Thoracic aorta (tissue), 2 donors: ENCODE data around the gene KCNA4. TPM values are rescaled to one million over a fixed set of nuclear protein-coding genes. Genes with fewer than 3 reads are reported as not detected.
A peak's percentile ranks its signal among the peaks of the same experiment; 100 is the strongest.

Experiments used
- ATAC-seq: fragments of 150-250 bp; one replicate; pipeline ENCODE4 v1.8.0; 2017; ENCODE audit warnings: low read depth; ENCODE audit not compliant: insufficient number of reproducible peaks, low FRiP score
- DNase-seq: peaks from one replicate; pipeline ENCODE4 v3.0.0-alpha.2; 2020; ENCODE audit warnings: low spot score
- H3K27ac ChIP-seq, 2 donors: fragments of 200-600 bp; sonication (generic); 1 replicate in 1 of 2; 2 replicates in 1 of 2; pipeline ENCODE4 v1.5.1; 2016; ENCODE audit warnings: mild to moderate bottlenecking in 2 of 2, moderate library complexity in 2 of 2
- H3K27me3 ChIP-seq: fragments of 200-600 bp; sonication (generic); replicated peaks from 2 replicates; pipeline ENCODE4 v1.6.0; 2016; ENCODE audit warnings: mild to moderate bottlenecking; ENCODE audit not compliant: insufficient read depth
- H3K36me3 ChIP-seq: fragments of 200-600 bp; sonication (generic); one replicate; pipeline ENCODE4 v1.5.1; 2016
- H3K4me1 ChIP-seq, 2 donors: fragments of 200-600 bp; sonication (generic); 1 replicate in 1 of 2; 2 replicates in 1 of 2; pipeline versions ENCODE4 v1.5.1 to v1.6.0; 2016; ENCODE audit warnings: low read depth in 2 of 2, mild to moderate bottlenecking in 1 of 2; ENCODE audit not compliant: control insufficient read depth in 1 of 2
- H3K4me3 ChIP-seq: fragments of 200-600 bp; sonication (generic); 2 replicates; pipeline ENCODE4 v1.5.1; 2016; ENCODE audit warnings: mild to moderate bottlenecking
- H3K9me3 ChIP-seq: fragments of 200-600 bp; sonication (generic); 2 replicates; pipeline ENCODE4 v1.5.1; 2016
- CTCF ChIP-seq: fragments of 200-600 bp; sonication (generic); IDR thresholded peaks from one replicate; pipeline ENCODE4 v1.5.1; 2019; ENCODE audit warnings: antibody characterized with exemption
- total RNA-seq, 2 donors: library from RNA; depleted of rRNA; stranded (reverse); fragments of >200 nt; gene quantifications; one replicate each; pipeline versions ENCODE4 v1.1.0 to v1.2.3, GENCODE V29; 2016

KCNA4 gene
- total RNA-seq, 2 donors from 2014 or later, result 0.21 TPM; not detected in 1

DNA sequence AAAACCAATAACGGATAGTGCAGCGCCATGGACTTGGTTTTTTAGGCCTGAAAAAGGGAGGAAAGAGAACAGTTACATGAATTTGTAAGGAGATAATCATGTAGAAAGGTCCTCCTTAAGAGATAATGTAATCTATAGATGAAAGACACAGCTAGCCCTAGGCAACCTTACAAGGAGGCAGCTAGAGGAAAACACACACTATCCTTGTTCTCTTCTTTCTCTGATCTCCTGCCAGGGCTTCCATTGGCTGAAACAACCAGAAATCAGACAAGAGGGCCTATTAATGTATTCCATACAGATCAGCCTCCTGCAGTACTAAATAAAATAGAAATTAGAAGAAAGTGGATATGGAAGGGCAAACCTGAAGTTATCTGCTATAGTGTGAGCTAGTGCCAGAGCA lies 53.0 kb downstream of the KCNA4 start:
- no peak overlapping the region for H3K27ac ChIP-seq
- H3K9me3 ChIP-seq, result no peaks in the 10 kb centered on the region
- no peak for TF ChIP-seq CTCF
- H3K36me3 ChIP-seq, result no peaks in the 10 kb centered on the region
- no peak for DNase-seq
- H3K4me1 ChIP-seq, result no peaks in the 10 kb centered on the region
- no peak for ATAC-seq
- H3K27me3 ChIP-seq, result no peaks in the 10 kb centered on the region
- no peak overlapping the region for H3K4me3 ChIP-seq

GRCh38 chr11:29963036-29963435 lies 53.8 kb downstream of the KCNA4 start:
- Histone ChIP-seq H3K4me3 (no peak overlapping the region), H3K36me3 (no peaks in the 10 kb centered on the region), H3K27ac (no peak overlapping the region), H3K4me1 (no peaks in the 10 kb centered on the region), H3K9me3 (no peaks in the 10 kb centered on the region), H3K27me3 (no peaks in the 10 kb centered on the region)
- DNase-seq (no peak), ATAC-seq (no peak)
- TF ChIP-seq CTCF, result no peak

GRCh38 chr11:29962243-29962642 lies 54.6 kb downstream of the KCNA4 start:
- DNase-seq (no peak), ATAC-seq (no peak)
- Histone ChIP-seq H3K4me3 (no peak overlapping the region), H3K4me1 (no peaks in the 10 kb centered on the region), H3K9me3 (no peaks in the 10 kb centered on the region), H3K27me3 (no peaks in the 10 kb centered on the region), H3K36me3 (no peaks in the 10 kb centered on the region), H3K27ac (no peak overlapping the region)
- peak; percentile 16 for TF ChIP-seq CTCF

Other genes with a start within 250 kb of the KCNA4 start
- gene FSHB, start 214.0 kb upstream of the KCNA4 start, total RNA-seq, result not detected